Colonic mucosa (tissue), 4 donors: ENCODE measurements around the gene RNF130. TPM values are rescaled to one million over a fixed set of nuclear protein-coding genes. Genes with fewer than 3 reads are reported as not detected.

Experiments
- DNase-seq: peaks from one replicate; pipeline ENCODE4 v3.0.0-alpha.2; 2020
- H3K27ac ChIP-seq: fragments of 200-600 bp; one replicate; pipeline ENCODE4 v1.8.0; 2021
- H3K27me3 ChIP-seq: fragments of 200-600 bp; one replicate; pipeline ENCODE4 v1.8.0; 2021
- H3K36me3 ChIP-seq: fragments of 200-600 bp; one replicate; pipeline ENCODE4 v1.8.0; 2021
- H3K4me1 ChIP-seq: fragments of 200-600 bp; one replicate; pipeline ENCODE4 v1.8.0; 2021; ENCODE audit warnings: mild to moderate bottlenecking
- H3K4me3 ChIP-seq: fragments of 200-600 bp; one replicate; pipeline ENCODE4 v1.8.0; 2021
- H3K9ac ChIP-seq, 2 donors: one replicate each; pipeline ENCODE4 v1.7.0; 2013; ENCODE audit warnings: control low read depth in 2 of 2, low read depth in 2 of 2, low read length in 2 of 2
- H3K9me3 ChIP-seq: fragments of 200-600 bp; one replicate; pipeline ENCODE4 v1.8.0; 2021
- intact Hi-C: fragments of 100-400 bp; cut with DNase I; formaldehyde crosslinking; loops from one replicate; pipeline ENCODE4 v1.14.1; 2022
- total RNA-seq, 2 donors: library from RNA; stranded (reverse); fragmentation: NEBNext Ultra II Directional in 1 of 2; extraction: Animal tissue kit (Norgen Biotek cat#: 25700) in 1 of 2; gene quantifications; one replicate each; pipeline ENCODE4 v1.2.1, GENCODE V29; 2021
- TF ChIP-seq, protein P1 (sequence below): fragments of 200-600 bp; IDR thresholded peaks from one replicate; pipeline ENCODE4 v1.8.0; 2022; ENCODE audit warnings: antibody characterized with exemption, mild to moderate bottlenecking
- donor health status: healthy.
- donor health status: DM: no; HTN: no; CAD: no.
- donor health status: DM: no; HTN: no; CAD: no.

The RNF130 gene
- total RNA-seq, 2 donors from 2014 or later: 32.0 to 41.7 TPM

DNA sequence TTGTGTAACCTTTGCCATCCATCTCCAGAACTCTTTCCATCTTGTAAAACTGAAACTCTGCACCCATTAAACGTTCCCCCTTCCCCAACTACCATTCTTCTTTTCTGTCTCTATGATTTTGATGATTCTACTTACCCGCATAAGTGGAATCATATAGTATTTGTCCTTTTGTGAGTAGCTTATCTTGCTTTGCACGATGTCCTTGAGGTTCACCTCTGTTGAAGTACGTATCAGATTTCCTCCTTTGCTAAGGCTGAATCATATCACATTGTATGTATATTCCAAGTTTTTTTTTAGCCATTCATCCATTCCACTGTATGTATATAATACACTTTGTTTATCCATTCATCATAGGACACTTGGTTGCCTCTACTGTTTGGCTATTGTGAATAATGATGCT is 2.9 kb upstream of the RNF130 start:
- intact Hi-C loops: no loop called here

GRCh38 chr5:180072556-180072955 is 997 bp upstream of the RNF130 start:
- H3K4me3 ChIP-seq: peak overlapping the region; percentile 96

More for the DNA sequence above, 2.9 kb upstream of the RNF130 start:
- Histone ChIP-seq H3K9ac (no peak overlapping the region), H3K4me3 (no peak overlapping the region), H3K9me3 (no peaks in the 10 kb centered on the region), H3K27me3 (no peaks in the 10 kb centered on the region), H3K27ac (no peak overlapping the region), H3K4me1 (peaks cover 5% of the 10 kb centered on the region), H3K36me3 (no peaks in the 10 kb centered on the region)
- TF ChIP-seq, protein P1, sequence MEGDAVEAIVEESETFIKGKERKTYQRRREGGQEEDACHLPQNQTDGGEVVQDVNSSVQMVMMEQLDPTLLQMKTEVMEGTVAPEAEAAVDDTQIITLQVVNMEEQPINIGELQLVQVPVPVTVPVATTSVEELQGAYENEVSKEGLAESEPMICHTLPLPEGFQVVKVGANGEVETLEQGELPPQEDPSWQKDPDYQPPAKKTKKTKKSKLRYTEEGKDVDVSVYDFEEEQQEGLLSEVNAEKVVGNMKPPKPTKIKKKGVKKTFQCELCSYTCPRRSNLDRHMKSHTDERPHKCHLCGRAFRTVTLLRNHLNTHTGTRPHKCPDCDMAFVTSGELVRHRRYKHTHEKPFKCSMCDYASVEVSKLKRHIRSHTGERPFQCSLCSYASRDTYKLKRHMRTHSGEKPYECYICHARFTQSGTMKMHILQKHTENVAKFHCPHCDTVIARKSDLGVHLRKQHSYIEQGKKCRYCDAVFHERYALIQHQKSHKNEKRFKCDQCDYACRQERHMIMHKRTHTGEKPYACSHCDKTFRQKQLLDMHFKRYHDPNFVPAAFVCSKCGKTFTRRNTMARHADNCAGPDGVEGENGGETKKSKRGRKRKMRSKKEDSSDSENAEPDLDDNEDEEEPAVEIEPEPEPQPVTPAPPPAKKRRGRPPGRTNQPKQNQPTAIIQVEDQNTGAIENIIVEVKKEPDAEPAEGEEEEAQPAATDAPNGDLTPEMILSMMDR: no peak
- no peak for DNase-seq

DNA sequence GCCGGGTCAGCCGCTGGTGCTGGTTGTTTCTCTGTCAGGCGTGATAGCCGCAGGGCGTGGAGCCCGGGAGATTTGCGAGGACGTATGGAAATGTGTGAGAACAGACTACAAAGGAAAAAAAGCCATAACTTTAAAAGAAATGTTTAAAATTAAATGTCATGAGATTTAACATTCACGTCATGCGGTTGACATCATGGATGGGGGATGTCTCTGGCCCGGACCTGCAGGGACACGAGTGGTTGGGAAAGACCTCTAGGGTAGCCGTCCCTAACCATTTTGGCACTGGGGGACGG is 643 bp upstream of the RNF130 start:
- TF ChIP-seq, protein P1: no peak
- H3K27ac ChIP-seq: peak overlapping the region; percentile 91
- H3K36me3 ChIP-seq: no peaks in the 10 kb centered on the region
- no peaks in the 10 kb centered on the region for H3K9me3 ChIP-seq
- peaks cover 5% of the 10 kb centered on the region for H3K4me1 ChIP-seq
- no peak overlapping the region for H3K9ac ChIP-seq
- H3K27me3 ChIP-seq: no peaks in the 10 kb centered on the region
- no peak for DNase-seq
- H3K4me3 ChIP-seq: peak overlapping the region; percentile 96
- intact Hi-C loops: no loop called here

More at GRCh38 chr5:180072556-180072955, 997 bp upstream of the RNF130 start:
- intact Hi-C loops: no loop called here
- no peak for DNase-seq
- H3K9ac ChIP-seq: no peak overlapping the region
- H3K9me3 ChIP-seq: no peaks in the 10 kb centered on the region
- H3K27me3 ChIP-seq: no peaks in the 10 kb centered on the region
- peaks cover 5% of the 10 kb centered on the region for H3K4me1 ChIP-seq
- TF ChIP-seq, protein P1: no peak
- no peak overlapping the region for H3K27ac ChIP-seq
- no peaks in the 10 kb centered on the region for H3K36me3 ChIP-seq

- Histone ChIP-seq H3K36me3 (no peaks in the 10 kb centered on the region), H3K9me3 (no peaks in the 10 kb centered on the region), H3K4me1 (peaks cover 5% of the 10 kb centered on the region), H3K27ac (peak overlapping the region; percentile 91), H3K9ac (peak overlapping the region; percentile 83 to 89), H3K27me3 (no peaks in the 10 kb centered on the region), H3K4me3 (peak overlapping the region; percentile 96)
- peak; percentile 47 for DNase-seq
- TF ChIP-seq, protein P1: no peak
- intact Hi-C loops: no loop called here
Measured at GRCh38 chr5:180070756-180071530, 616 bp downstream of the RNF130 start.

- peak overlapping the region; percentile 96 for H3K4me3 ChIP-seq
- H3K9me3 ChIP-seq: no peaks in the 10 kb centered on the region
- H3K27me3 ChIP-seq: no peaks in the 10 kb centered on the region
- H3K9ac ChIP-seq: peak overlapping the region in 1 of 2 donors; percentile 51
- H3K36me3 ChIP-seq: no peaks in the 10 kb centered on the region
- no peak for DNase-seq
- TF ChIP-seq, protein P1: no peak
- H3K4me1 ChIP-seq: peaks cover 5% of the 10 kb centered on the region
- H3K27ac ChIP-seq: peak overlapping the region; percentile 16
- intact Hi-C loops: no loop called here
Measured at GRCh38 chr5:180069589-180070247, 1.8 kb downstream of the RNF130 start.
